HepG2 (cell line): ENCODE data around the gene CCDC180. TPM values are rescaled to one million over a fixed set of nuclear protein-coding genes. Genes with fewer than 3 reads are reported as not detected.

Source experiments
- ATAC-seq: fragments of 200-7000 bp; cut with Tn5 transposase; 3 replicates; pipeline ENCODE4 v1.9.1; 2020; ENCODE audit warnings: mild to moderate bottlenecking, moderate library complexity
- BruUV-seq: library from RNA; stranded (reverse); fragments of 400-500 nt; replicated peaks from 2 replicates; lab custom pipeline; 2021; lab: Mats Ljungman, UMichigan
- CTCF ChIA-PET: fragments of 300-600 bp; formaldehyde crosslinking; extraction: SDS; loops from one replicate; lab custom pipeline; 2021; ENCODE audit warnings: low total read pairs, inconsistent platforms, low intra/inter-chr PET ratio; lab: Yijun Ruan, JAX
- POLR2A ChIA-PET: fragments of 350-600 bp; sonication (Branson Sonifier 250); formaldehyde crosslinking; loops from one replicate; lab custom pipeline; 2020; ENCODE audit warnings: antibody characterized with exemption, inconsistent platforms; lab: Yijun Ruan, JAX
- DNase-seq: peaks from one replicate; pipeline ENCODE4 v3.0.0-alpha.2; 2015; ENCODE audit warnings: low spot score
- FAIRE-seq: peaks from 3 replicates; lab custom pipeline; 2011; peaks lifted over from hg19 to GRCh38; lab: Jason Lieb, UNC
- H2AFZ ChIP-seq: one replicate; pipeline ENCODE4 v1.6.1; 2011; ENCODE audit warnings: low read length, inconsistent platforms
- H3K27ac ChIP-seq: fragments of 300-600 bp; 3 replicates; pipeline ENCODE4 v1.8.0; 2011; ENCODE audit warnings: mixed run types, mild to moderate bottlenecking, mixed read lengths, low read length, inconsistent platforms; ENCODE audit not compliant: insufficient read depth; ENCODE audit errors: extremely low read length
- H3K27me3 ChIP-seq, 2 experiments: fragments of 200-600 bp in 1 of 2; 2 replicates in 1 of 2; 3 replicates in 1 of 2; pipeline versions ENCODE4 v1.6.0 to v1.8.0; 2011; ENCODE audit warnings: low read length in 2 of 2, mild to moderate bottlenecking in 2 of 2, moderate library complexity in 2 of 2, inconsistent platforms in 1 of 2; ENCODE audit not compliant: insufficient read depth in 2 of 2, control insufficient read depth in 1 of 2
- H3K36me3 ChIP-seq, 2 experiments: fragments of 200-600 bp in 1 of 2; replicated peaks in 1 of 2; 2 replicates in 1 of 2; 3 replicates in 1 of 2; pipeline versions ENCODE4 v1.5.1 to v1.8.0; 2011; ENCODE audit warnings: low read length in 2 of 2, inconsistent platforms in 1 of 2; ENCODE audit not compliant: insufficient read depth in 2 of 2, control insufficient read depth in 1 of 2
- H3K4me1 ChIP-seq: 2 replicates; pipeline ENCODE4 v1.5.1; 2012; ENCODE audit warnings: low read length, inconsistent platforms; ENCODE audit not compliant: insufficient read depth
- H3K4me2 ChIP-seq: 2 replicates; pipeline ENCODE4 v1.6.0; 2011; ENCODE audit warnings: low read depth, low read length, inconsistent platforms
- H3K4me3 ChIP-seq, 3 experiments: fragments of 200-600 bp in 1 of 3; sonication (generic), shearing (Covaris generic) in 1 of 3; replicated peaks in 1 of 3; 2 replicates each; pipeline ENCODE4 v1.5.1; 2011 to 2016; ENCODE audit warnings: low read length in 3 of 3, inconsistent platforms in 2 of 3, low read depth in 2 of 3, mild to moderate bottlenecking in 2 of 3, control low read depth in 1 of 3, mixed read lengths in 1 of 3; ENCODE audit not compliant: insufficient read depth in 1 of 3
- H3K79me2 ChIP-seq: one replicate; pipeline ENCODE4 v1.6.1; 2011; ENCODE audit warnings: low read length, inconsistent platforms; ENCODE audit not compliant: insufficient read depth
- H3K9ac ChIP-seq: 2 replicates; pipeline ENCODE4 v1.6.0; 2011; ENCODE audit warnings: mild to moderate bottlenecking, low read depth, low read length, inconsistent platforms; ENCODE audit not compliant: insufficient read depth
- H3K9me3 ChIP-seq: 2 replicates; pipeline ENCODE4 v1.5.1; 2012; ENCODE audit warnings: mild to moderate bottlenecking, low read length
- H4K20me1 ChIP-seq: 2 replicates; pipeline ENCODE4 v1.6.0; 2011; ENCODE audit warnings: inconsistent platforms, mild to moderate bottlenecking, low read length, moderate library complexity; ENCODE audit not compliant: insufficient read depth
- HIC2 ChIP-seq: sonication (generic); formaldehyde crosslinking; IDR thresholded peaks from 2 replicates; pipeline ENCODE4 v1.9.0; 2022; ENCODE audit warnings: low read depth, missing genetic modification reagents
- LRRFIP1 ChIP-seq: sonication (generic); formaldehyde crosslinking; conservative IDR thresholded peaks from 2 replicates; pipeline ENCODE4 v1.4.0; 2020; ENCODE audit warnings: missing genetic modification reagents
- PTBP1 ChIP-seq: fragments of 200-400 bp; formaldehyde crosslinking; IDR thresholded peaks from 2 replicates; pipeline ENCODE4 v1.6.1; 2018; ENCODE audit warnings: low read length, low read depth; ENCODE audit not compliant: poor library complexity, severe bottlenecking
- RFX5 ChIP-seq: IDR thresholded peaks from 2 replicates; pipeline ENCODE4 v1.6.1; 2011; ENCODE audit warnings: low read depth, low read length, improper control_type of control experiment
- SNAPC2 ChIP-seq: sonication (generic); formaldehyde crosslinking; IDR thresholded peaks from 2 replicates; pipeline ENCODE4 v1.8.1; 2022; ENCODE audit warnings: mild to moderate bottlenecking, missing genetic modification reagents
- TRAFD1 ChIP-seq: sonication (generic); formaldehyde crosslinking; IDR thresholded peaks from 2 replicates; pipeline ENCODE4 v1.5.1; 2020; ENCODE audit warnings: missing genetic modification reagents, mild to moderate bottlenecking, borderline replicate concordance
- ZBTB20 ChIP-seq: sonication (generic); formaldehyde crosslinking; IDR thresholded peaks from 2 replicates; pipeline ENCODE4 v1.8.1; 2023; ENCODE audit warnings: missing genetic modification reagents, low read depth, mild to moderate bottlenecking, borderline replicate concordance
- ZNF10 ChIP-seq: sonication (generic); formaldehyde crosslinking; IDR thresholded peaks from 2 replicates; pipeline ENCODE4 v1.4.0; 2020; ENCODE audit warnings: mild to moderate bottlenecking, low read depth, missing genetic modification reagents, borderline replicate concordance
- ZNF24 ChIP-seq: fragments of 450-650 bp; IDR thresholded peaks from 2 replicates; pipeline ENCODE4 v1.6.1; 2017; ENCODE audit warnings: antibody characterized with exemption, mild to moderate bottlenecking
- ZNF292 ChIP-seq: sonication (generic); formaldehyde crosslinking; IDR thresholded peaks from 2 replicates; pipeline ENCODE4 v1.8.1; 2022; ENCODE audit warnings: mild to moderate bottlenecking, low read depth, missing genetic modification reagents, borderline replicate concordance
- ZNF331 ChIP-seq: sonication (generic); formaldehyde crosslinking; IDR thresholded peaks from 2 replicates; pipeline ENCODE4 v1.4.0; 2020; ENCODE audit warnings: missing genetic modification reagents
- ZNF614 ChIP-seq: IDR thresholded peaks from 2 replicates; pipeline ENCODE4 v1.6.1; 2018; ENCODE audit warnings: missing biosample characterization, missing genetic modification reagents, inconsistent platforms, borderline replicate concordance
- WGBS: methylation state at CpG from one replicate; pipeline ENCODE4 v1.1.6; 2017; ENCODE audit warnings: low lambda C conversion rate; 5-methylcytosine and 5-hydroxymethylcytosine counted together
- in situ Hi-C: cut with HindIII; loops from 2 replicates; pipeline ENCODE4 v1.10.0; 2017; ENCODE audit warnings: low pct_unique_long_range_greater_than_20kb; ENCODE audit not compliant: extremely low pct_ligation_motif_present
- intact Hi-C: fragments of 100-400 bp; cut with micrococcal nuclease; formaldehyde crosslinking; loops from one replicate; pipeline ENCODE4 v1.10.0; 2022; ENCODE audit not compliant: unreplicated experiment
- polyA plus RNA-seq, 8 experiments: library from polyadenylated mRNA; depleted of rRNA in 3 of 8; stranded (reverse) in 7 of 8; unstranded in 1 of 8; fragments of >200 nt; fragmentation: Illumina TruSeq in 4 of 8; extraction: Trizol in 4 of 8; gene quantifications; 2 replicates each; pipeline versions ENCODE4 v1.2.1 to v1.2.3, GENCODE V29; 2011 to 2016; ENCODE audit warnings: low read depth in 4 of 8, missing spikeins in 1 of 8, mixed read lengths in 1 of 8; ENCODE audit not compliant: insufficient read depth in 1 of 8
- total RNA-seq, 5 experiments: library from RNA; depleted of rRNA; stranded (reverse); fragments of >200 nt; fragmentation: Illumina TruSeq; extraction: Trizol; gene quantifications; 2 replicates each; pipeline ENCODE4 v1.2.3, GENCODE V29; 2016; ENCODE audit warnings: low read depth in 1 of 5

The CCDC180 gene
- total and polyA plus RNA-seq, 2 of the 13 experiments (the other 11 are each of a cell fraction or from before 2014, with no cell fraction given) = 2.2 to 2.5 TPM

GRCh38 chr9:97315550-97315949 lies 8.1 kb downstream of the CCDC180 start:
- intact Hi-C loops = no loop called here
- Histone ChIP-seq H2AFZ (no peak overlapping the region), H3K79me2 (no peaks in the 10 kb centered on the region), H3K9ac (no peak overlapping the region), H3K27ac (no peak overlapping the region), H3K4me2 (no peak overlapping the region), H4K20me1 (no peaks in the 10 kb centered on the region), H3K4me3 (no peak overlapping the region), H3K36me3 (no peaks in the 10 kb centered on the region; a peak in 2 of 5 replicates), H3K9me3 (no peaks in the 10 kb centered on the region), H3K4me1 (no peaks in the 10 kb centered on the region), H3K27me3 (peaks cover 0 to 3% of the 10 kb centered on the region in 2 experiments; a peak in 1 of 5 replicates)
- 79% methylated on average over 4 of the region's 4 CpGs for WGBS
- ATAC-seq (no peak), DNase-seq (no peak), FAIRE-seq (no peak)
- in situ Hi-C loops = no loop called here
- POLR2A ChIA-PET = no interaction called here
- CTCF ChIA-PET = no interaction called here
- no TSS peak for BruUV-seq
- TF ChIP-seq PTBP1 (no peak), ZBTB20 (CRISPR knock-in tag) (no peak), ZNF10 (CRISPR knock-in tag) (no peak), TRAFD1 (CRISPR knock-in tag) (no peak), ZNF292 (CRISPR knock-in tag) (no peak), HIC2 (CRISPR knock-in tag) (no peak), ZNF614 (CRISPR knock-in tag) (no peak), ZNF331 (CRISPR knock-in tag) (no peak), RFX5 (no peak), LRRFIP1 (no peak), ZNF24 (no peak), SNAPC2 (no peak)
